ENCODE results near the gene OR11H7.

OR11H7 gene

DNA sequence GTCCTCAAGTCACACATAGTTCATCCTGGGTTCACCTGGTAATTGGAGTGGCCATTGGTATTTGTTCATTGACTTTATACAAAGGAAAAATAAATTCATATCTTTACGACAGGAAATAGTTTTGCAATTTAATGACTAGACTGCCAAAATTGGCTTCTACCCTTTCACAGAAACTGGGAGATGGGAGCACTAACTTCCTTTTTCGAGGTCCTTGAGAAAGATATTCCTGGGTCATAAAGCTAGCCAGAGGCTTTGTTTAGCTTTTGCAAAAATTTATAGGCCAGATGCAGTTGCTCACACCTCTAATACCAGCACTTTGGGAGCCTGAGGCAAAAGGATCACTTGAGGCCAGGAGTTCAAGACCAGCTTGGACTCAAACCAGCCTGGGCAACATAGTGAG lies 48.3 kb upstream of the OR11H7 start:
- Histone ChIP-seq H3K4me3 (replicated peaks; ENCODE audit: insufficient read depth, low read length) (no peak overlapping the region), H3K27me3 (ENCODE audit: insufficient read depth, poor library complexity, severe bottlenecking) (no peaks in the 10 kb centered on the region), H3K27ac (replicated peaks) (no peak overlapping the region)
- DNase-seq (ENCODE audit: low read depth in 1 of 2, low spot score in 1 of 2) = peak in 1 of 2 experiments; percentile 43
- TF ChIP-seq POLR2AphosphoS5 (IDR thresholded peaks at IDR 0.05; ENCODE audit: low read depth) = no peak
- TF ChIP-seq, protein P1, sequence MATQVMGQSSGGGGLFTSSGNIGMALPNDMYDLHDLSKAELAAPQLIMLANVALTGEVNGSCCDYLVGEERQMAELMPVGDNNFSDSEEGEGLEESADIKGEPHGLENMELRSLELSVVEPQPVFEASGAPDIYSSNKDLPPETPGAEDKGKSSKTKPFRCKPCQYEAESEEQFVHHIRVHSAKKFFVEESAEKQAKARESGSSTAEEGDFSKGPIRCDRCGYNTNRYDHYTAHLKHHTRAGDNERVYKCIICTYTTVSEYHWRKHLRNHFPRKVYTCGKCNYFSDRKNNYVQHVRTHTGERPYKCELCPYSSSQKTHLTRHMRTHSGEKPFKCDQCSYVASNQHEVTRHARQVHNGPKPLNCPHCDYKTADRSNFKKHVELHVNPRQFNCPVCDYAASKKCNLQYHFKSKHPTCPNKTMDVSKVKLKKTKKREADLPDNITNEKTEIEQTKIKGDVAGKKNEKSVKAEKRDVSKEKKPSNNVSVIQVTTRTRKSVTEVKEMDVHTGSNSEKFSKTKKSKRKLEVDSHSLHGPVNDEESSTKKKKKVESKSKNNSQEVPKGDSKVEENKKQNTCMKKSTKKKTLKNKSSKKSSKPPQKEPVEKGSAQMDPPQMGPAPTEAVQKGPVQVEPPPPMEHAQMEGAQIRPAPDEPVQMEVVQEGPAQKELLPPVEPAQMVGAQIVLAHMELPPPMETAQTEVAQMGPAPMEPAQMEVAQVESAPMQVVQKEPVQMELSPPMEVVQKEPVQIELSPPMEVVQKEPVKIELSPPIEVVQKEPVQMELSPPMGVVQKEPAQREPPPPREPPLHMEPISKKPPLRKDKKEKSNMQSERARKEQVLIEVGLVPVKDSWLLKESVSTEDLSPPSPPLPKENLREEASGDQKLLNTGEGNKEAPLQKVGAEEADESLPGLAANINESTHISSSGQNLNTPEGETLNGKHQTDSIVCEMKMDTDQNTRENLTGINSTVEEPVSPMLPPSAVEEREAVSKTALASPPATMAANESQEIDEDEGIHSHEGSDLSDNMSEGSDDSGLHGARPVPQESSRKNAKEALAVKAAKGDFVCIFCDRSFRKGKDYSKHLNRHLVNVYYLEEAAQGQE (IDR thresholded peaks at IDR 0.05; ENCODE audit: insufficient replicate concordance, low read depth) = no peak
- TF ChIP-seq SPI1 (IDR thresholded peaks at IDR 0.05; ENCODE audit: borderline replicate concordance, low read depth) = no peak
- TF ChIP-seq, protein P2, sequence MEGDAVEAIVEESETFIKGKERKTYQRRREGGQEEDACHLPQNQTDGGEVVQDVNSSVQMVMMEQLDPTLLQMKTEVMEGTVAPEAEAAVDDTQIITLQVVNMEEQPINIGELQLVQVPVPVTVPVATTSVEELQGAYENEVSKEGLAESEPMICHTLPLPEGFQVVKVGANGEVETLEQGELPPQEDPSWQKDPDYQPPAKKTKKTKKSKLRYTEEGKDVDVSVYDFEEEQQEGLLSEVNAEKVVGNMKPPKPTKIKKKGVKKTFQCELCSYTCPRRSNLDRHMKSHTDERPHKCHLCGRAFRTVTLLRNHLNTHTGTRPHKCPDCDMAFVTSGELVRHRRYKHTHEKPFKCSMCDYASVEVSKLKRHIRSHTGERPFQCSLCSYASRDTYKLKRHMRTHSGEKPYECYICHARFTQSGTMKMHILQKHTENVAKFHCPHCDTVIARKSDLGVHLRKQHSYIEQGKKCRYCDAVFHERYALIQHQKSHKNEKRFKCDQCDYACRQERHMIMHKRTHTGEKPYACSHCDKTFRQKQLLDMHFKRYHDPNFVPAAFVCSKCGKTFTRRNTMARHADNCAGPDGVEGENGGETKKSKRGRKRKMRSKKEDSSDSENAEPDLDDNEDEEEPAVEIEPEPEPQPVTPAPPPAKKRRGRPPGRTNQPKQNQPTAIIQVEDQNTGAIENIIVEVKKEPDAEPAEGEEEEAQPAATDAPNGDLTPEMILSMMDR (IDR thresholded peaks at IDR 0.05; ENCODE audit: insufficient read depth, low read length) = no peak
- no peak for TF ChIP-seq GABPA (IDR thresholded peaks at IDR 0.05; ENCODE audit: low read depth)

DNA sequence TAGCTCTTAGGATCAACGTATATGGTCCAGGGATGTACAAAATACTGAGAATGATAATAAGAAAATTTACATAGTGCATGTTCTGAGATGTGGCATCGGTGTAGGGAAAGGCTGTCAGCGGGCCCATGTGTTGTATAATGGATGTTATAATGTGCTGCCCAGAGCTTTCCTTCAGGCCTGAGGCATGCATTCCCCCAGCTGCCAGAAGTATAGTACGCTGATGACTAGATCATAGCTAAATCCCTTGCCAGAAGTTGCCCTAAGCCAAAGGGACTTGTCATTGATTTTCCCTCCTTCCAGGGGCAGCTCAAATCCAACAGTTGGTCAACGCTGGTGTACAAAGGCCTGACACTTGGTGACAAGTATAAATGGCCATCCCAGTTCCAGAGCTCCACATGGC lies 44.6 kb upstream of the OR11H7 start:
- DNase-seq (ENCODE audit: low read depth in 1 of 2, low spot score in 1 of 2) = no peak
- no peak overlapping the region for H3K27ac ChIP-seq (replicated peaks)
- no peak for TF ChIP-seq SPI1 (IDR thresholded peaks at IDR 0.05; ENCODE audit: borderline replicate concordance, low read depth)
- TF ChIP-seq, protein P2 (IDR thresholded peaks at IDR 0.05; ENCODE audit: insufficient read depth, low read length) = no peak
- no peak for TF ChIP-seq GABPA (IDR thresholded peaks at IDR 0.05; ENCODE audit: low read depth)
- TF ChIP-seq, protein P1 (IDR thresholded peaks at IDR 0.05; ENCODE audit: insufficient replicate concordance, low read depth) = no peak
- no peak for TF ChIP-seq POLR2AphosphoS5 (IDR thresholded peaks at IDR 0.05; ENCODE audit: low read depth)
- H3K4me3 ChIP-seq (replicated peaks; ENCODE audit: insufficient read depth, low read length) = no peak overlapping the region
- no peaks in the 10 kb centered on the region for H3K27me3 ChIP-seq (ENCODE audit: insufficient read depth, poor library complexity, severe bottlenecking)

DNA sequence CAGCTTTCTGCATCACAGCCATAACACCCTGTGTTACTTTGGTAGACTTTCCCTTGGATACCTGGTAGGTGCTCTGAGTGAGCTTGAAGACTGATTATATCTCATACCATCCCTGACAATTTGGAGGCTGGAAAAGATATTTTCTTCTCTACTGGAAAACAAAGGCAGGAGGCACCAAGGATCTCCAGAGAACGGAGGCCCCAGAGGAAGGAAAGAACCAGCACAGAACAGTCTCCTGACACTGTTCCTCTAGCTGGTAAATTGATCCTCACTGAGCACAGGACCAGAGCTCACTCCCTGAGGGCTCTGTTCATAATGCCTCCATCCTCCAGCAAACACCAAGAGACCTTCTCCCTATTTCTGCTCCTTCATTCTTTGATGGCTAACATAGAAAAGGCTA lies 38.2 kb upstream of the OR11H7 start, which contains the start of gene OR11G2:
TSS of gene OR11G2 (plus strand) at position 301 of the 400 bp plus-strand sequence. CDS start 6,542 bp downstream, outside the sequence.
- DNase-seq (ENCODE audit: low read depth in 1 of 2, low spot score in 1 of 2) = no peak
- TF ChIP-seq, protein P2 (IDR thresholded peaks at IDR 0.05; ENCODE audit: insufficient read depth, low read length) = no peak
- TF ChIP-seq POLR2AphosphoS5 (IDR thresholded peaks at IDR 0.05; ENCODE audit: low read depth) = no peak
- no peak for TF ChIP-seq SPI1 (IDR thresholded peaks at IDR 0.05; ENCODE audit: borderline replicate concordance, low read depth)

DNA sequence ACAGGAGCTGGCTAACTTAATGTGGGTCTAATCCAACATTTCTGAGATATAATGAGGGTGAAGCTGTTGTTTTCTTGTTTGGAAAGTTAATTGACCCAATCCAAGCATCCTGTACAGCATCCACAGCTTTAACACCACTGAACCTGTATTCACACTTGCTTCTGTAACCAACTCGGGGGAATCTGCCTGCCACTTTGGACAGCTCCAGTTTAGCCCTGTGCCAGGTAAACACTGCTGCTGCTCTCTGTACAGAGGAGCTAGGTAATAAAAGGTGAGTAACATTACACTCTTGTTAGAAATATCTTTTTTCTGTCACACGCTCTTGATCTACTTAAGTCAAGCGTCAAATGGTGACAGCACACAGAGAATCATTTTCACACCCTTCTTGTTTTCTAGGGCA lies 37.4 kb upstream of the OR11H7 start:
- H3K27ac ChIP-seq (replicated peaks) = no peak overlapping the region
- H3K4me3 ChIP-seq (replicated peaks; ENCODE audit: insufficient read depth, low read length) = no peak overlapping the region
- no peaks in the 10 kb centered on the region for H3K27me3 ChIP-seq (ENCODE audit: insufficient read depth, poor library complexity, severe bottlenecking)
- TF ChIP-seq, protein P1 (IDR thresholded peaks at IDR 0.05; ENCODE audit: insufficient replicate concordance, low read depth) = peak; percentile 50
- TF ChIP-seq SPI1 (IDR thresholded peaks at IDR 0.05; ENCODE audit: borderline replicate concordance, low read depth) = no peak
- DNase-seq (ENCODE audit: low read depth in 1 of 2, low spot score in 1 of 2) = no peak

More for the DNA sequence above, 38.2 kb upstream of the OR11H7 start, which contains the start of gene OR11G2:
- H3K27ac ChIP-seq (replicated peaks) = no peak within 1 kb of the TSS
- no peak within 1 kb of the TSS for H3K4me3 ChIP-seq (replicated peaks; ENCODE audit: insufficient read depth, low read length)
- no peaks in the 10 kb centered on the region for H3K27me3 ChIP-seq (ENCODE audit: insufficient read depth, poor library complexity, severe bottlenecking)
